ENCODE data around the gene LRSAM1. TPM values are rescaled to one million over a fixed set of nuclear protein-coding genes. Genes with fewer than 3 reads are reported as not detected.

LRSAM1 gene
- total and polyA plus RNA-seq, 11 donors = 21.9 to 42.2 (median 31.6) TPM

- H3K27me3 ChIP-seq = no peaks in the 10 kb centered on the region
- DNase-seq (no peak), ATAC-seq (no peak)
- 77 to 89% (median 83%) methylated on average over 4 of the region's 4 CpGs for WGBS, 4 donors
- no peaks in the 10 kb centered on the region for H3K9me3 ChIP-seq
- H3K27ac ChIP-seq = peak overlapping the region in 6 of 12 donors; percentile 2 to 73 (median 32)
- peaks cover 0 to 13% (median 0%) of the 10 kb centered on the region in 9 donors for H3K36me3 ChIP-seq
- intact Hi-C loops (cut with DNase I) = loop anchor here in 1 of 10 donors (5.0 kb wide), 1 partner anchor 37 kb away; no protein-coding TSS in a partner anchor
- peaks cover 3 to 92% (median 66%) of the 10 kb centered on the region in 12 donors for H3K4me1 ChIP-seq
- H3K4me3 ChIP-seq = no peak overlapping the region
- TF ChIP-seq CTCF (IDR thresholded peaks at IDR 0.05) = no peak
- TF ChIP-seq POLR2A (IDR thresholded peaks at IDR 0.05) = no peak
These were observed 87.5 kb downstream of the LRSAM1 start for GRCh38 chr9:127538849-127539258.

- peak in 1 of 4 donors; percentile 37 for ATAC-seq
- Histone ChIP-seq H3K9me3 (no peaks in the 10 kb centered on the region), H3K4me3 (no peak overlapping the region), H3K27ac (peak overlapping the region in 8 of 12 donors; percentile 2 to 73 (median 32)), H3K27me3 (no peaks in the 10 kb centered on the region), H3K4me1 (peaks cover 3 to 97% (median 70%) of the 10 kb centered on the region in 12 donors), H3K36me3 (peaks cover 0 to 13% (median 0%) of the 10 kb centered on the region in 9 donors)
- no peak for DNase-seq
- WGBS, 4 donors = 77 to 85% (median 82%) methylated on average over 17 of the region's 17 CpGs
- intact Hi-C loops (cut with DNase I) = loop anchor here in 1 of 10 donors (5.0 kb wide), 1 partner anchor 37 kb away; no protein-coding TSS in a partner anchor
- TF ChIP-seq POLR2A (IDR thresholded peaks at IDR 0.05) = no peak
- TF ChIP-seq CTCF (IDR thresholded peaks at IDR 0.05) = no peak
These were observed 88.1 kb downstream of the LRSAM1 start for GRCh38 chr9:127539259-127539981.

DNA sequence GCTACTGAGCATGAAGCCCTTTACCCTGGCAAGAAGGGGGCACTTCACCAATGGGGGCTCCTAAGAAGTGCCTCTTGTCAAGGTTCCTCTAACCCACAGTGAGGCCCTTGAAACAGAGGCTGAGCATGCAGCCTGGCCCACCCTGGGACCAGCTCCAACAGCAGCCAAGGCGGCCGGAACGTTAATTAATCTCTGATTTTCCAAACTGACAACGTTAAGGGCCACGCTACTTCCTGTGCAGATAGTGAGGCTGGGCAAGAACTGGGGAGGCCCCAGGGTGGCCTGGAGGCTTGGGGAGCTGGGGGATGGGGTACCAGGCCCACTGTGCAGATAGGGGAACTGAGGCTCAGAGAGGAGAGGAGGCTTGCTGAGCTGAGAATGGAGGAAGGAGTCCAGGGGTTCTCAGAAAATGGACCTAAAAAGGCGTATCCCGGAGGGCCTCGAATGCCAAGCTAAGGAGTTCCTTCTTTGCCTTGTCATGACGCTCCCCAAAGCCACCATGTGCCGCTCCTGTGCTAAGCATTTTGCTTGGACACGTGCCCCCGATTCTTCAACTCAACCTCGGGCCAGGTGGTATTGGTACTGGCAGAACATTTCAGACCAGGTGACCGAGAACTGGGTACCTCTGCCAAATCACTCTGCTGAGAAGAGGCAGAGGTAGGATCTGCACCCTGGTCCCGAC is 88.8 kb downstream of the LRSAM1 start:
- Histone ChIP-seq H3K36me3 (peaks cover 0 to 11% (median 0%) of the 10 kb centered on the region in 9 donors), H3K27ac (peak overlapping the region in 5 of 12 donors; percentile 2 to 73 (median 34)), H3K27me3 (no peaks in the 10 kb centered on the region), H3K9me3 (no peaks in the 10 kb centered on the region), H3K4me1 (peaks cover 3 to 99% (median 72%) of the 10 kb centered on the region in 12 donors), H3K4me3 (no peak overlapping the region)
- WGBS, 4 donors = 75 to 84% (median 80%) methylated on average over 14 to 15 of the region's 15 CpGs
- no peak for DNase-seq
- intact Hi-C loops (cut with DNase I) = loop anchor here in 1 of 10 donors (5.0 kb wide), 1 partner anchor 38 kb away; no protein-coding TSS in a partner anchor
- TF ChIP-seq CTCF (IDR thresholded peaks at IDR 0.05) (no peak), POLR2A (IDR thresholded peaks at IDR 0.05) (no peak)
- no peak for ATAC-seq

DNA sequence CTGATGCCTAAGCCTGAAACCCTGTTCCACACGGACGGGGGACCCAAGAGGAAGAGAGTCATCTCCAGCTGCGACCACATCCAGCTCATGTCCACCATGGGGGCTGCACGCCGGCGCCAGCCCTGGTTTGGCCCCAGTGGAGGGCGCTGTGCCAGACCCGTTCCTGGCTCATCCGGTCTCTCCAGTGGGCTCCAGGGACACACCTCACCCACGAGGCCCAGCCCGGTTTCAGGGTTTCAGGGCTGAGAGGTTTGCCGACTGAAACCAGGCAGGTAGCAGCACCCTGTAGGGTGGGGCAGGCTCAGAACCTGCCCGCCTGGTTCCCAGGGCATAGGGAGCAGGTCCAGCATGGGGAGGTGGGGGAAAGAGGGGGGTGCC is 89.3 kb downstream of the LRSAM1 start:
- Histone ChIP-seq H3K36me3 (peaks cover 0 to 6% (median 0%) of the 10 kb centered on the region in 9 donors), H3K4me1 (peaks cover 4 to 99% (median 74%) of the 10 kb centered on the region in 12 donors), H3K27me3 (no peaks in the 10 kb centered on the region), H3K9me3 (no peaks in the 10 kb centered on the region), H3K27ac (peak overlapping the region in 2 of 12 donors; percentile 2 to 73), H3K4me3 (no peak overlapping the region)
- TF ChIP-seq CTCF (IDR thresholded peaks at IDR 0.05) (no peak), POLR2A (IDR thresholded peaks at IDR 0.05) (no peak)
- DNase-seq (no peak), ATAC-seq (no peak)
- intact Hi-C loops (cut with DNase I) = no loop called here
- WGBS, 4 donors = 66 to 81% (median 75%) methylated on average over 6 to 13 of the region's 13 CpGs
